Activated CD8-positive, alpha-beta memory T cell treated with anti-CD3 and anti-CD28 coated beads for 1 hour (primary cell): Measurements from ENCODE around the gene OR1L4.

Source experiments
- DNase-seq, 2 donors: peaks; one replicate each; pipeline ENCODE4 v3.0.0-alpha.2; 2020; ENCODE audit warnings: low read depth in 1 of 2; ENCODE audit errors: extremely low read depth in 1 of 2

OR1L4 gene

GRCh38 chr9:122723690-122724089 lies at the start of gene OR1L4:
OR1L4 (plus strand) TSS chr9:122723990; CDS start chr9:122723990, 0 bp downstream.
- DNase-seq = no peak

DNA sequence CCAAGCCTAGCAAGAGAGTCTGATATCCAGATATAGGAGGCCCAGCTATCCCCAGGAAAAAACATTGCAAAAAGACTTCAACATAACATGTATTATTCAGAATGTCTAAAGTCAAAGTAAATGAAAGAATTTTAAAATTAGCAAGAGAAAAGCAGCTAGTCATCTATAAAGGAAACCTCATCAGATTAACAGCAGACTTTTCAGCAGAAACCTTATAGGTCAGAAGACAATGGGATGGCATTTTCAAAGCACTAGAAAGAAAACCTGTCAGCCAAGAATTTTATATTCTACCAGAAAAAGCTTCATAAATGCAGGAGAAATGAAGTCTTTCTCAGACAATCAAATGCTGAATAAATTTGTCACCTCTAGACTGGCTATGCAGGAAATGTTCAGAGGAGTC lies 38.9 kb upstream of the OR1L4 start:
- no peak for DNase-seq

GRCh38 chr9:122695696-122696095 lies 28.1 kb upstream of the OR1L4 start:
- no peak for DNase-seq

DNA sequence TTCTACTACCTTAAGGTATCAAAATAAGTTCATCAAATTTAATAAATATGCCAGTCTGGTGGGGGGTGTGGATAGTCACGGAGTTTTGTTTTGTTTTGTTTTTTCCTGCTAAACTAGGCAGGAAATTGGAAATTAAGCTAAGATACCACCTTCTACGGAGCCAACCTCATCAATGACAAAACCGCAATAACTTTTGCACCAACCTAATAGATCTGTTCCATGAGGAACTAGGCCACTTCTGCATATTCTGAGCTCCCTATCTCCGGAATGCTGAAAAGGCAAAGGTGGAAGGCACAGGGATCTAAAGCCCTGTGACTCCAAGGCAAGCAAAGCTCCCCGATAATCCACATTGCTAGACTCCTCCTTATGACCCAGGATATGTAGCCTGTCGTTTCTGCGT lies 5.8 kb upstream of the OR1L4 start:
- no peak for DNase-seq

DNA sequence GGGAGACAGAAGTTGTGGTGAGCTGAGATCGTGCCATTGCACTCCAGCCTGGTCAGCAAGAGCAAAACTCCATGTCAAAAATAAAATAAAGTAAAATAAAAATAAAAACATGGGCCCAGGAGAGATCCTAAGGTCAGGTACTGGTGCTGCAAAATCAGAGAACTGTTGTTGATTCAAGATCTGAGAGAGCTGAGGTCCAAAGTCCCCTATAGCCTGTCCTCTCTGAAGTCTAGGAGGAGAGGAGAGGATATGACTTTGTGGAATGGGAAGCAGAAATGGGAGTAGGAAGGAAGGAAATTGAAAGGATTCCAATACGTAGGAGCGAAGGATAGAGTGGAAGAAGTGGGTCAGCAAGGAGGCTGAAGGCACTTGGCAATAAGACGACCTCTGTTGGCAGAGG lies 4.6 kb upstream of the OR1L4 start:
- no peak for DNase-seq

DNA sequence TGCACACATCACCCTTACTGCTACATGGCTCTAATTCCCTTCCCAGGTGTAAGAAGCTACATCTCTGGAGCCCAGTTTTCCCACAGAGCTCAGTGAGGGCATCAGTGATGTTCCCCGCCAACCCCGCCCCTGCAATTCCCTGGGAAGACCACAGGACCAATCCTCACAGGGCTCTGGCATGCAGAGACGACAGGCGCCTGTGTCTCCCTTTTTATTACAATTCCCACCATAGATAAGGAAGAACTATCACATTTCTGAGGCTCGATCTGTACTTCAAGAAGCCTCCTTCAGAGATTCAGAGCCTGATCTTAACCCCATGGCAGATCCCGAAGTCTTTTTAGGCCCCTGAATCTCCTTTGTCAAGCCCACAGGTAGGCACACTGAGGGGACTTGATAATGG lies 18.2 kb downstream of the OR1L4 start, which contains the start of gene OR1L6:
Gene OR1L6, plus strand, starts transcription at position 301 of the 400 bp plus-strand sequence. CDS start 7,545 bp downstream, outside the sequence.
- DNase-seq = no peak

GRCh38 chr9:122754825-122755224 lies 31.0 kb downstream of the OR1L4 start:
- no peak for DNase-seq

DNA sequence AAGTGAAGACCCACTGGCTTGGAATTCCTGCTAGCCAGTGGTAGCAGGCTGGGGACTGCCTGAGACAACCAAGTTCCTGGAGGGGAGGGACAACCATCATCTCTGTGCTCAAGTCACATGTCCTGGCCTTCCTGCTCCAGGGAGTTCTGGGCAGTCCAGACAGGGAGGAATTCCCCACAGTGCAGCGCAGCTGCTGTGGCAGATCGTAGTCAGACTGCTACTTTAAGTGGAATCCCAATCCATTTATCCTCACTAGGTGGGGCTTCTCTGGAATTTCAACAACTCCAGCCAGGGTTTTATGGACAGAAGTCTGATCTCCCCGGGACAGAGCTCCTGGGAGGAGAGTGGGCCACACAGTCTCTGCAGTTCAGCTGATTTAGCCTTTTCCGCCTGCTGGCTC lies 44.0 kb downstream of the OR1L4 start:
- no peak for DNase-seq
